Stimulated activated CD8-positive, alpha-beta memory T cell treated with anti-CD3 and anti-CD28 coated beads, Interleukin-12 subunit alpha, Interleukin-12 subunit beta, amount 100 ng/mL, for 24 hours (primary cell): ENCODE results near the gene RHOB.
"Not testable (repeated sequence)": the region's sequence is repeated elsewhere in the genome, so short reads cannot be mapped to it uniquely, and the experiment has no call there.

Source experiments
- DNase-seq: peaks from one replicate; pipeline ENCODE4 v3.0.0-alpha.2; 2020; ENCODE audit errors: extremely low read depth

Gene RHOB

GRCh38 chr2:20422402-20423271 lies 24.2 kb upstream of the RHOB start:
- no peak for DNase-seq

- DNase-seq: no peak
Measured at GRCh38 chr2:20423359-20423758, 23.5 kb upstream of the RHOB start.

DNA sequence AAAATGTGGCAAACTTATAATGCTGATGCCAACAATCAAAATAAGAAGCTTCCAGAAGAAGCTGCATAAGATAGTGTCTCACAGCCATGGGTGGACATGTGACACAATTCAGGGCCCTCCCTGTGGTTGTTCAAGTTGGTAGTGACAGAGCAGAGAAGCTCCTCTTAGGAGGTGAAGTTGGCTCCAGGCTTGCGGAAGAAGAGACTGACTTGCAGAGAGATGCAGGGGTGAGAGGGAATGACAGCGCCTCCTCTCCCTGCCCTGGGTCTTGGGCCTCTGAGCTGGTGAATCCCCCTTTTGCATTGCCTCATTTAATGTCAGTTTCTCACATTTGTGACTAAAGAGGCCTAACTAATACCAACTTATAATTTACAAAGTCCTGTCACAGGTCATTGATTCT lies 23.0 kb upstream of the RHOB start:
- no peak for DNase-seq

DNA sequence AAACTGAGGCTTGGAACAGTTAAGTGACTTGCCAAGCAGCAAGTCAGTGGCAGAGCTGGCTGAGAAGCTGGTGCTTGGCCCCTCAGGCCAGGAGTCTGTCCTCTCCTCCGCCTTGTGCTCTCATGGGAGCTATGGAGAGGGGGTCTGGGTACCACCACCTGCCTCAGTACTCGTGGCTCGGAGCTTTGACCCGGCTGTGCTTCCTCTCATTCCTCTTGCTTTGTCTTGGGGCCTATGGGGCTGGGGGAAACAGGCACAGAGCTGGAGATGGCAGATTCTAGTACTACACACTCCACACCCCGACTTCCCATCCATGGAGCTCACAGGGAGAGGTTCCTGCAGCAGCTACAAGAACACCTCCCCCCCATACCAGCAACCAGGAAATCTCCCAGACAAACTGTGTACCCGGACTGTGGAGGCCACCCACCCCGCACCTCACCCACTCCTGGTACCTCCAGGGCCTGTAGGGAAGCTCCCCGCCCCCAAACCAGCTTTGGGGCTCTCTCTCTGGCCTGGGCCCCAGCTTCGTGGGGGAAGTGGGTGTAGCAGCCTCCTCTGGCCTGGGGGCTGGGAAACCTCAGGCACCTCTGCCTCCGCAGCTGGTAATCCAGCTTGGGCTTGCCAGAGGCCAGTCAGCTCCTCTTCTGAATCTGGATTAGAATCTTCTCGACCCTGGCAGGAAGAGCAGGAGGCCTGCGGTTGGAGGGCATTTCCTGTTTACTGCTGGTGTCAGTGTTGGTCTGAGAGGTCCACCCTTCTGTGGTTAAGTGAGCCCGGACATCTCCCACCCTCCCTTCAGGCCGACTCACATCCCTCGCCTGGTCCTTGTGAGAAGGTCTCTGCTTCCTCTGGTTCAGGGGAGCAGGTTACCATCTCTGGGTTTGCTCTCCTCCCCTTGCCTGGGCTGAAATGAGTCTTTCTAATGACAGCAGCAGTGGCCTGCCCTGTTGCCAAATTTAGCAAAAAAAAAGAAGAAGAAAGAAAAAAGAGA lies 22.3 kb upstream of the RHOB start:
- no peak for DNase-seq

DNA sequence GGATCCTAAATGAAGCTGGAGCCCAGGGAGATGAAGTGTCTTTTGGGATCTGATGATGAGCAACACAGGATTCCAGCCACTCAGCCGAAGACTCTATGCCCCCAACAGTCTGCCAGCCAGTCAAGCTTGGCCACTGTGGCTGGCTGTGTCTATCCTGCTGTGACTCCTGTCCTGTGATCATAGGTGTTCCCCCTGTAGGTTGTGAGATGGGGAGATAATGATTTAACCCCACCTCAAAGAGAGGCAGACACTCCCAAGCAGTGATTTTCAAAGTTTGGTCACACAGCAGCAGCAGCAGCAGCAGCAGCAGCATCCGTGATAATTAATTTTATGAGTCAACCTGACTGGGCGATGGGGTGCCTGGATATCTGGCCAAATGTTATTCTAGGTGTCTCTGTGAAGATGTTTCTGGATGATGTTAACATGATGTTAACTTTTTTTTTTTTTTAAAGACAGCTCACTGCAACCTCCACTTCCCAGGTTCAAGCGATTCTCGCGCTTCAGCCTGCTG lies 21.4 kb upstream of the RHOB start:
- DNase-seq: no peak

- no peak for DNase-seq
Measured at GRCh38 chr2:20425884-20426283, 21.0 kb upstream of the RHOB start.

GRCh38 chr2:20427931-20428526 lies 18.8 kb upstream of the RHOB start:
- DNase-seq: no peak

GRCh38 chr2:20428717-20429490 lies 18.0 kb upstream of the RHOB start:
- DNase-seq: no peak

GRCh38 chr2:20429528-20429927 lies 17.3 kb upstream of the RHOB start:
- no peak for DNase-seq

DNA sequence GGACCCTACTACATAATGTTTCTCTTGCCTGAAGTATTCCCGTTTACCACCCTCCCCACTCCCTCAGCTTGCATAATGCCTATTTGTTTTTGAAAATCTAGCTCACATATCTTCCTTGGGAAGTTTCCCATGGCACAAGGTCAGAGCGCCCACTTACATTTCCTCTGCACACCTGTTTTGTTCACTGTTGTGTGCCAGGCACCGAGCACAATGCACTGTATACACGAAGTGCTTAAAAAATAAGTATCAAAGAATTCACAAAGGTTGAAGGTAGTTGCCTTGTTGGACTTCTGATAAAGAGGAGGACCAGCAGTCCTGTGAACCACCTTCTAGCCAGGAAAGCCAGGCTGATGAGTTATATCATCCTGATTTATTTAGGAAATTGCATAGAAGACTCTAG lies 16.8 kb upstream of the RHOB start:
- no peak for DNase-seq

- no peak for DNase-seq
Measured at GRCh38 chr2:20430461-20431300, 16.2 kb upstream of the RHOB start.

DNA sequence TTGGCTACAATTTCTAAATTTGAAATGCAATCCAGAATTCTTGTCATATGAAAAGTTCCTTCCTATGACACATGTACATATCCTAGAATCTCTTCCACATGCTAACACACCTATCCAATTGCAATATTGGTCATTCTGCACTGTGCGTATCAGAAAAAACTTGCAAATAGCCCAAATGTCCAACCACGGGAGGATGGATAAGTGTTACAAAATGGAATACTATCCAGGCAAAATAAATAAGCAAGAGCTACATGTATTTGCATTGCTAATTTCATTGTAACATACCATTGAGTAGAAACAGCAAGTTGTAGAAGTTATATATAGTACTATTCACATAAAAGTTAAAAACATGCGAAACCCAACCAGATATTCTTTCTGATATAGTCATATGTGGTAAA lies 15.6 kb upstream of the RHOB start:
- DNase-seq: no peak

DNA sequence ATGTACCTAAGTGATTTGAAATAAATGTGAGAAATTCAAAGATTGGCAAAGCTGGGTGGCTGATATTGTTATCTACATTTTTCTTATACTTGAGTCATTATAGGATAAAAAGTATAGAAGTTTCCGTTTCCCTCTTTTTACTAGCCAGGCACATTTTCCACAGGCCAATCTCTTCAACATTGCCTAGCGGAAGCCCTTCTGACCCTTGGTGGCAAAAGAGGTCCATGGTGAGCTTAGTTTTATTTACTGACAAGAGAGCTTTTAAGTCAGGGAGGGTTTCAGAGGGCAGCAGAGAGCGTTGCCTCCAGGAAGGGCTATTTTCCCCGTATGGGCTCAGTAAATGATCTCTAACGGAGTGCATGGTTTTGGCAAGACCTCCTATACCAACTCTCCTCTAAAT lies 15.1 kb upstream of the RHOB start:
- DNase-seq: no peak

- DNase-seq: no peak
Measured at GRCh38 chr2:20432714-20433113, 14.2 kb upstream of the RHOB start.

GRCh38 chr2:20433249-20433648 lies 13.6 kb upstream of the RHOB start:
- no peak for DNase-seq

- no peak for DNase-seq
Measured at GRCh38 chr2:20433946-20434553, 12.8 kb upstream of the RHOB start.

- DNase-seq: no peak
Measured at GRCh38 chr2:20434588-20435294, 12.1 kb upstream of the RHOB start.

GRCh38 chr2:20435456-20435855 lies 11.4 kb upstream of the RHOB start:
- not testable (repeated sequence) for DNase-seq
